ENCODE measurements around the gene CLEC20A. TPM values are rescaled to one million over a fixed set of nuclear protein-coding genes. Genes with fewer than 3 reads are reported as not detected.

The CLEC20A gene
- polyA plus RNA-seq, 4 donors: 0.04 to 0.10 TPM; not detected in 2

Other genes starting within 250 kb of the CLEC20A start
- 1 to 10 TPM in 2 of 4 donors, under 1 TPM in 2; 0.04 to 2.5 (median 0.87) TPM for gene TEX35, start 16.1 kb upstream of the CLEC20A start, polyA plus RNA-seq
- 10 to 100 TPM in 1 of 4 donors, 1 to 10 TPM in 3; 5.2 to 27.1 (median 6.8) TPM for gene RALGPS2, start 228.3 kb upstream of the CLEC20A start, polyA plus RNA-seq

Measured in small intestine (tissue), 4 donors.